Activated CD8-positive, alpha-beta memory T cell treated with anti-CD3 and anti-CD28 coated beads, Interleukin-2, amount 50 U/mL, for 24 hours (primary cell): ENCODE measurements around the gene COL3A1.

Experiments
- DNase-seq: peaks from one replicate; pipeline ENCODE4 v3.0.0-alpha.2; 2020; ENCODE audit errors: extremely low read depth

The COL3A1 gene

GRCh38 chr2:189015359-189015758, 41.2 kb downstream of the COL3A1 start:
- no peak for DNase-seq

DNA sequence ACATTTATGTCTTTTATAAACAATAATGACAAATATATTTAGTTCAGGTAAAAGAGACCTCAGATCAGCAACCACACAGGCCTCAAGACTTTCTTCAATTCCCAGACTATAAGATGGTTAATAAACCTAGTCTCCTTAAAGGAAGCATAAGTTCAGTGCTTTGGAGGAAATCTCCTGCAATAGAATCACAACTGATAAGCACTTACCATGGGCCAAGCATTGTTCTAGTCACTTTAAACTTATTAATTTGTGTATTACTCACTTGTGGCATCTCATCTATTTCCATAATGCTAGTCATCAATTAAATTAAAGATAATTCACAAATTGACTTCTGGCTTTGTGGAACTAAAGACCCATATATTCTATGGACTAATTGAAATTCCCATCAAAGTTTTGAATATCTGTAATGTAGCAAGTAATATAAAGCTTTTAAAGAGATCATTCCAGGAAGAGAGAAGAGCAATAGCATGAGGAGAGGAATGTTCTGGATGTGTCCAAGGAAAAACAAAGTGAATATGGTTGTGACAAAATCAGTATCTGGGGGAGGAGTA, 42.2 kb downstream of the COL3A1 start:
- no peak for DNase-seq

DNA sequence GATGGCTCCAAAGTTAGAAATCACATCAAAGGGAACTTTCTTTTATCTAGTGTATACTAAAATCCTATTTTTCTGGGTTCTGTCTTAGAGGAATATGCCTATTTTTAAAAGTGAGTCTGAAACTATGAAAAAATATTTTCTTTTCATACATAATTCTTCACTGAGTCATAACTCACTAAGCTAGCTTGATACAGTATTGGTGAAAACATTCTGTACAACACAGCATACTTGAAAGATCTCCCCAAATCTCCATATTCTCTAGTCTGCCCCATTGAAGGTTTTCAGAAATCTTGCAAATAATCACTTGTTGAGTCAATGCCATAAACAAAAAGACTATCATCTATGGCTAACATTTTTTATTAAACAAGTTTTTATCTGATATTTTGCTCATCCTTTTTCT, 44.5 kb downstream of the COL3A1 start:
- no peak for DNase-seq

DNA sequence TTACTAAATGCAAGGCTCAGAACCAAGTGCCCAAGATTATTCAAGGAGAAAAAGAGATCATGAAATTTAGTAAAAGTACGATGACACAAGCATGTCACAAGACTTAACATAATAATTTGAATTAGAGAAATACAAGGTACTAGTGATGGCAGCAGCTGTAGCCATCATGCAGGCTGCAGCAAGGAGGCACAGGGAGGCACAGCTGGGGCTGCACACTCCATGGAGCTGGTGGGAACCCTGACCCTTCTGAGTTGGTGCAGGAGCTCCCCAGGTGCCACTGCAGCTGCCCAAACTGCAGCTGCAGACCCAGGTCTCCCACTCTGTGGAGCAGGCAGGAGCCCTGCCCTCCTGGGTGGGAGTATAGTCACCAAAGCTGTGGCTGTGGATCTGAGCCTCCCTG, 46.0 kb downstream of the COL3A1 start:
- no peak for DNase-seq

DNA sequence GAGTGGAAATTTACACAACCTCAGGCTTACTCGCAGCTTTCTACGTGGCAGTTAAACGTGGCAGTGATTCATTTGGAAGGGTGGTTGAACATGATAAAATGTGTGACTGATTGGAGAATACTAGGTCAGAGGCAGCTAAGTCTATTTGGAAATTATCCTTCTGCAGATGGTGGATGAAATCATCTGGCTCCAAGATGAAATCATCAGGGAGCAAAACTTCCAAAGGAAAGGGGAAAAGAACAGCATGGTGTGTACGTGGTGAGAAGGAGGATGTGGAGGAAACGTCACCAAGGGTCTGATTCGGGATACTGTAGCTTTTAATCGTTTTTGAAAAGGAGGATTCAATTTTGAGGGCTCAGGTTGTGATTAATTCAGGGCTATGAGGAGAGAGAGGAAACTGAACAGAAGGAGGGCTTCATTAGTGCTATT, 47.9 kb downstream of the COL3A1 start:
- no peak for DNase-seq

DNA sequence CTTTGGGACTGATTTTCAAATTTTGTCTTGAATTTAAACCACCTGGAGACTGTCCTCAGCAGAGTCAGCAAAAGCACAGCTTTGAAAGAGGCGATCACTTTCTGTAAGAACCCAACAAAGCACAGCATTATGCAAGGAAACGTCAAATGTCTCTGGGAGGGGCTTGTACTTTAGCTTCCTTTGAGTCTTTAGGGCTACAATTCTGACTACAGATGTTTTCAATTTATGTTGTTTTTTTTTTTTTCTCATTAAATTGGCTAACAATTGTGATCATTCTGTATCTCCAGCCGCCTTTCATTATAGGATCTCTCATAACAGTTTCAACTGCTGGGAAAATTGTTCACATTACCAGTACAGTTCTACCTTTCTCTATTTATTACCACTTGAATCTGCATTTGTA, 48.3 kb downstream of the COL3A1 start:
- no peak for DNase-seq

DNA sequence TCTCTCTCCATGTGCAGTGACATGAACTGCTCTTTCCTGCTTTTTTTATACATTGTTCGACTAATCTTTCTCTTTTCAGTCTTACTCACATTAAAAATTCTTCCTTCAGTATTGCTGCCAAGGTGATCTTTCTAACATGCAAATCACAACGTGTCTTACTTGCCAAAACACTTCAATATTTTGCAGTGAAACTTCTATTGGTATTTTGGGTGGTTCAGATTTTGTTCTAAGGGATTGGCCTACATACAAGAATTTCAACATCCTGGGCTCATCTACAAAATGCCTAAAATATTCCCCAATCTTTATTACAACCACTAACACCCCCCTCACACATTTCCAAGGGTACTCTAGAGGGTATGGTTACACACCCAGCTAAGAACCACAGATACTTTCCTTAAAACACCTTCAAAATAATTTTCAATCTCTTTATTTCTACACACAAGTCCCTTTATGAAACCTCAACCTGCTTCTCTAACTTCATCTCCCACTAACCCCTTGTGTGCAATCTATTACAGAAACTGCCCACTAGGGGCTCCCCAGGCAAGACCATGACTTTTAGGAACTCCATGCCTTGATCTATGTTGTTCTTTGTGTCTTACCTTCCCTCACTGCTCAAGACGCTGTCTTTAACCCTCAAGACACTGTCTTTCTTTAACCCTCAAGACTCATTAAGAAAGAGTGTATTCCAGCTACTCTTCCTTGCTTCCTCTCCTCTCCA, 50.9 kb downstream of the COL3A1 start:
- no peak for DNase-seq

- no peak for DNase-seq
Observed at GRCh38 chr2:189037518-189037917, 63.3 kb downstream of the COL3A1 start.

GRCh38 chr2:189045836-189046235, 71.7 kb downstream of the COL3A1 start:
- DNase-seq = no peak

- no peak for DNase-seq
Observed at GRCh38 chr2:189046320-189046719, 72.1 kb downstream of the COL3A1 start.

- DNase-seq = no peak
Observed at GRCh38 chr2:189047171-189047888, 73.2 kb downstream of the COL3A1 start.

- no peak for DNase-seq
Observed at GRCh38 chr2:189048189-189048588, 74.0 kb downstream of the COL3A1 start.

- no peak for DNase-seq
Observed at GRCh38 chr2:189049709-189050164, 75.6 kb downstream of the COL3A1 start.

DNA sequence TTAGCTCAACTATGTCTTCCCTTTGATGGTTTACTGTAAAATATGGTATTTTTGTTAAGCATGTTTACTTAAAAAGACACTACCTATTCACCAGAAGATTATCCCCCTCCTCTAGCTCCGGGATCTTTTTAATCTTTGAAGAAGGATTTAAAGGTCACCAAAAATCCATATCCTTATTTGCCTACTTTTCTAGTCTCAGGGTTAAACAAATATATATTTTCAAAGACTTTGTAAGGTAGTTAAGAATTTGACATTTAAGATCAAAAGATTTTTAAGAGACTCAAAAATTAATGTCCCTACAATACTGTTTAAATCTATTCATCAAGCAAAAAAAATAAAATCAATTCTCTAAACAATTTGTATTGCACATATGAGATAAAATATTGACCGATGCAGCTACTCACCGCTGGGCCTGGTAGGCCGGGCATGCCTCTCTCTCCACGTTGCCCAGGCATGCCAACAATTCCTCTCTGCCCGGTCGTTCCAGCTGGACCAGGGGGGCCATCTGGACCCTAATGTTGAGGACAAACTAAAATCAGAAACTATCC, 76.1 kb downstream of the COL3A1 start:
- DNase-seq = no peak

DNA sequence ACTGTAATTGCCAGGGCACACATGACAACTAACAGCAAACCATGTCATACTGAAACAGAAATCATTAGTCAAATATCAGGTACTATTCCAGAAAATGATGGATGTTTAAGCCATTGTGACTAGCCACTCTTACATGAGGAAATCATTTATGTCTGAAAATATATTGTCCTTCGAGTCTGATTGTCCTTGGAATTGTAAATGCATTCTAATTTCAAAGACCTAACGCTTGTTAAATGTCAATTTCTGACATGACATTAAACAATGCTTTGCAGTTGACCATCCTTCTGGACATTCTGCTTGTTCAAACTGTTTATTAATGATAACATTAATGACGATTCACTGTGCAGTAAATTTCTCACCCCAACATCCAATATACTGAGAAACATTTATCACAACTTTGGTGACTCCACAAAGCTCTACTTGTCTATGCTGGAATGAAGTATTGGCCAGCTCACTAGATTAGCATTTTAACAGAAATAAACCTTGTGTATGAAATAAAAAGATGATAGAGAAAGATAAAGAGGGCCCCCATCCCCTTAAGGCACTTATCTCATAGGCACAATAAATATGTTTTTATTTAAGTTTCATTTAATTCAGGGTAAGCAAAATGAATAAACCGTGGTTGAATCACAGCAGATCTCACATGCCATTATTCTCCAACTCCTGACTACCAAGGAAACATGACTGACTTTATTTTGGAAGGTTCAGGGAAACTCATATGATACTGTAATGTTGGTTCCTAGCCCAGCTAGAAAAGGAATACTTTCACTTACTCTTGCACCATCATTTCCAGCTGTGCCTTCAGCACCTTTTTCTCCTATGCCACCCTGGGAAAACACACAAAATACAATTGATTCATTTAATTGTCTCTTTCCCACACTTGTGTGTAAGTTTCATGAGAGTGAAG, 82.3 kb downstream of the COL3A1 start:
- no peak for DNase-seq

DNA sequence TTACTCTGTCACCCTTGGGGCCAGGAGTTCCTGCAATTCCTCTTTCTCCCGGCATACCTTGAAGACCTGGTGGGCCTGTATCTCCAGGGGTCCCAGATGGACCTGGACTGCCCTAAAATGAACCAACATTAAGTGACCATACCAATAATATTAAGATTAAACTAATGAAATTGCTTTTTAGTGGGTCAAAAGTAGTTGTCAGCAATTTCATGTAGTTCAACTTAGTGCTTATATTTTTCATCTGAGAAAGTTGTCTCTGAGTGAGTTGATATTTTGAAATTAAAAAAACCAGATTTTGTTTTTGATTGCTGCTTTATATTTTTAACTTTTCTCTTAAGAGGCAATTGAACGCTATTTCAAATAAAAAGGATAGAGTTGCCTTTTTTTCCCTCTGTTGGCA, 83.1 kb downstream of the COL3A1 start:
- no peak for DNase-seq

DNA sequence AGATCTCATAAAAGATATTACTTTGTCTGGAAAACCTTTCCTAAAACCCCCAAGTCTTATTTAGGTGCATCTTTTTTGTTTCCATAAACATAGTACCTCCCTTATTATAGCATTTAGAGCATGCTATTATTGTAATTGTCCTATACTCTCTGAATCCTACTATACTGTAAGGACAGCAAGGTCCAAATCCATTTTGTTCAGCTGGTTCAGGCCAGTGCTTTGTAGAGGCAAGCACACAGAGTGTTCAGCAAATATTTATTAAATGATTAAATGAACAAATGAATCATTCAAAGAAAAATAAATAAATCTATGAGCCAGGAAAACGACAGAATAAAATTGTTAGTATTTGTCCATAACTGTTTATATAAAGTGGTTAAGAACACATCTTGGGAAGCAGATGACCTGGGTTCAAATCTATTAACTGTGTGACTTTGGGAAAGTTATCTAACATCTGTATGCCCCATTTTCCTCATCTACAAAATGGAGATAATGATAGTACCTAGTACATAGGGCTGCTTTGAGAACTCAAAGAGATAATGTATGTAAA, 86.0 kb downstream of the COL3A1 start:
- DNase-seq = no peak
